DND-41 (cell line): Measurements from ENCODE around the gene NAALADL1.

Source experiments
- CTCF ChIP-seq: IDR thresholded peaks from 2 replicates; pipeline ENCODE4 v1.5.1; 2012; ENCODE audit warnings: borderline replicate concordance, low read length, moderate library complexity, mild to moderate bottlenecking; ENCODE audit not compliant: poor library complexity, severe bottlenecking; ENCODE audit errors: extremely low read depth
- EZH2 ChIP-seq: IDR thresholded peaks from 3 replicates; pipeline ENCODE4 v1.6.1; 2012; ENCODE audit warnings: borderline replicate concordance, low read depth, mild to moderate bottlenecking, moderate library complexity, low read length, inconsistent platforms; ENCODE audit not compliant: severe bottlenecking

DNA sequence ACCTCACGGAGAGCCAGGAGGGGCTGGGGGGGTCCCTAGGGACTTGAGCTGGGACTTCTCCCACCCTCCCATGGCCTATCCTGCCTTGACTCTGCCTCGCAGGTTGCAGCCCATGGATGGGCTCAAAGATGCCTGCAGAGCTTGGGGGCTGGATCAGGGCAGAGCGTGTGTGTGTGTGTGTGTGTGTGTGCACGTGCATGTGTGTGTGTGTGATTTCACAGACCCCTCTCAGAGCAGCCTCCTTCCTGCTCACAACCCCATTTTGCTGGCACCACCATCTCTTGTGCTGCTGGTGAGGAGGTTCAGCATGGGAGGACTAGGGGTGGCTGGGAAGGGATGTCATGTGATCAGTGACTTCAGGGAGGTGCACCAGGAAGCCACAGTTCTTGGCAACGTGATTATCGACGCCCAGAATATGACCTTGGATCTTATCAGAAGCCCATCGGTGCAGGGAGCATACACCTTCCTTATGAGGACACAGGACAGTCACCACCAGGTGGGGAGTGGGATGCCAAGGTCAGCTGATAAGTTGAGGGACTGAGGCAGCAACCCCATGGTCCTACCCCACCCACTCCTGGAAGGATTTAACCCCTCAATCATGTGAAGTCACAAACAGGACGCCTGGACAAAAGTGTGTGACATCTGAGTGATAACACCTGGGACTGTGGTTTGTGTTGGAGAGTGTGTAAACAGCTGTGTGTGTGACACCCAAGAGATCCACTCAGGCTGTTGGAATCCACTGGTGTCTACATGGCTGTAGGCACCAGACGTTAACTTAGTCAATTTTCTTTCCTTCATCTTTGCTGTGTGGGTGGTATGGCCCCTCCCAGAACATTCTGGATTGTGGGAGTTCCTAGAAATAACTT lies 1.8 kb upstream of the NAALADL1 start:
- TF ChIP-seq CTCF (no peak), EZH2 (no peak)
